GM12891 (cell line): ENCODE results near the gene NSF.
"Not testable (repeated sequence)": the region's sequence is repeated elsewhere in the genome, so short reads cannot be mapped to it uniquely, and the experiment has no call there.

Experiments
- PAX5 ChIP-seq: IDR thresholded peaks from 2 replicates; pipeline ENCODE4 v1.6.1; 2011; ENCODE audit warnings: low read length, moderate library complexity, mild to moderate bottlenecking; ENCODE audit not compliant: insufficient read depth, severe bottlenecking
- POLR2A ChIP-seq: IDR thresholded peaks from 2 replicates; pipeline ENCODE4 v1.6.1; 2011; ENCODE audit warnings: low read depth, low read length, control low read depth
- POLR2AphosphoS5 ChIP-seq: IDR thresholded peaks from 2 replicates; pipeline ENCODE4 v1.6.1; 2011; ENCODE audit warnings: low read depth, low read length, control low read depth
- SPI1 ChIP-seq: IDR thresholded peaks from 2 replicates; pipeline ENCODE4 v1.6.1; 2011; ENCODE audit warnings: low read depth, low read length, control low read depth
- TAF1 ChIP-seq: IDR thresholded peaks from 2 replicates; pipeline ENCODE4 v1.6.1; 2011; ENCODE audit warnings: low read depth, low read length, control low read depth

GRCh38 chr17:46692196-46692595, 101.7 kb downstream of the NSF start:
- not testable (repeated sequence) for TF ChIP-seq POLR2A, POLR2AphosphoS5, TAF1, SPI1, PAX5
